CD4-positive, alpha-beta T cell treated with Interleukin-4 for 1 hour (primary cell): ENCODE data around the gene IL17RA.

ENCODE experiments used
- DNase-seq, 2 donors: peaks; one replicate each; pipeline ENCODE4 v3.0.0-alpha.2; 2020 to 2022

IL17RA gene

GRCh38 chr22:17106161-17106784 lies 21.5 kb downstream of the IL17RA start:
- no peak for DNase-seq

GRCh38 chr22:17106785-17107546 lies 22.2 kb downstream of the IL17RA start:
- DNase-seq: peak; percentile 17 to 52

- DNase-seq: no peak
Observed at GRCh38 chr22:17107547-17107810, 22.7 kb downstream of the IL17RA start.

- DNase-seq: no peak
Observed at GRCh38 chr22:17108256-17109112, 23.7 kb downstream of the IL17RA start.

- DNase-seq: no peak
Observed at GRCh38 chr22:17109113-17109865, 24.5 kb downstream of the IL17RA start.

- no peak for DNase-seq
Observed at GRCh38 chr22:17109976-17110375, 25.2 kb downstream of the IL17RA start.

GRCh38 chr22:17110791-17111550 lies 26.2 kb downstream of the IL17RA start:
- DNase-seq: no peak

GRCh38 chr22:17112491-17113042 lies 27.8 kb downstream of the IL17RA start:
- DNase-seq: no peak

- DNase-seq: no peak
Observed at GRCh38 chr22:17113600-17113999, 28.8 kb downstream of the IL17RA start.

- no peak for DNase-seq
Observed at GRCh38 chr22:17114173-17114897, 29.5 kb downstream of the IL17RA start.

GRCh38 chr22:17114898-17115235 lies 30.1 kb downstream of the IL17RA start:
- DNase-seq: no peak

GRCh38 chr22:17115236-17115635 lies 30.4 kb downstream of the IL17RA start:
- no peak for DNase-seq

GRCh38 chr22:17115945-17116565 lies 31.3 kb downstream of the IL17RA start:
- DNase-seq: peak in 1 of 2 donors; percentile 6

- DNase-seq: no peak
Observed at GRCh38 chr22:17116572-17117330, 32.0 kb downstream of the IL17RA start.

- no peak for DNase-seq
Observed at GRCh38 chr22:17117400-17117799, 32.6 kb downstream of the IL17RA start.

- peak in 1 of 2 donors; percentile 22 for DNase-seq
Observed at GRCh38 chr22:17117890-17118289, 33.1 kb downstream of the IL17RA start.

- DNase-seq: no peak
Observed at GRCh38 chr22:17118342-17118741, 33.5 kb downstream of the IL17RA start.

GRCh38 chr22:17119481-17120202 lies 34.8 kb downstream of the IL17RA start:
- DNase-seq: no peak

- DNase-seq: peak; percentile 51 to 59
Observed at GRCh38 chr22:17120281-17120680, 35.5 kb downstream of the IL17RA start.
